Mucosa of gallbladder (tissue), 1 donor: ENCODE results near the gene IRF9. TPM values are rescaled to one million over a fixed set of nuclear protein-coding genes. Genes with fewer than 3 reads are reported as not detected.

ENCODE experiments used
- DNase-seq: peaks from one replicate; pipeline ENCODE4 v3.0.0-alpha.2; 2020; ENCODE audit warnings: low spot score
- total RNA-seq: library from RNA; stranded (reverse); gene quantifications from one replicate; pipeline ENCODE4 v1.2.1, GENCODE V29; 2021
- donor health status: DM: no; HTN: no; CAD: no.

Gene IRF9
- total RNA-seq, result 148 TPM

DNA sequence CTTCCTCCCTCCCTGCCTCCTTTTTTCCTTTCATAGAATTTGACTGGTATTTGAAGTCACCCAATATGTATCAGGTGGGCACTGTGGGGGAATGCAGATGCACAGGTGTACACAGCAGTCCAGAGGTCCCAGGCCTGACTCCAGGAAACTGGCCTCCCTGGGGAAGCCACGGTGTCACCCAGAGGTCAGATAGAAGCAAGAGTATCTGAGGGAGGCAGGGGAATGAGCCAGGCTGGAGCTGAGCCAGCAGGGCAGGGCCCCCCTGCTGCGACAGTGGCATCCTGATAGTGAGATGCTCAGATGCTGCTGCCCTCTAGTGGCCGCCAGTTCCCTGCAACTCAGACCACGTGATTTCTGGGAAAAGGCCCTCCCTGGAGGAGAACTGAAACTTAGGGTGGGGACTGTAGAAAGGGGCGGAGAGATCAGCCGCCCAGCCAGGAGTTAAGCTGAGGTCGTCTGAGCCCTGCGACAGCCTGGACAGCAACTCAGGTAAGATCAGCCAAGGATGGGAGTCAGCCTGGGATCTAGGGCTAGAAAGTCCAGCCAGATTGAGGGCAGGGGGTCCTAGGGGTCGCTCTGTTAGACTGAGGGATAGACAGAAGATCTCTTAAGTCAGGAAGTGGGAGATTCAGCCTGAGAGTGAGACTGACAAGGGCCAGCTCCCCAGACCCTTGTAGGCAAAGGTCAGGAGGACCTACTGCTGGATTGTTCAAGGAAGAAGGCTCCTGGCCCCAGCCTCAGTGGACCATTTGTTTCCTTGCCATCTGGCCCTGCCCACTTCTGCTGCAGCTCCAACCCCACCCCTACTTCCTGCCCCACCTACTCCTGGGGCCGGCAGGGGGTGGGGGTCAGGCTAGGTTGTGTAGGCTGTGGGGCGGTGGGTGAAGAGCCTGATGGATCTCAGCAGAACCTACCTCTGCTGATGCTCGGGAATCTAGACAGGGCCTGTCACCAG, at the start of gene IRF9:
Gene IRF9, plus strand, starts transcription at position 416 of the 955 bp plus-strand sequence. CDS start 880 bp downstream, outside the sequence.
- DNase-seq, result peak; percentile 98

DNA sequence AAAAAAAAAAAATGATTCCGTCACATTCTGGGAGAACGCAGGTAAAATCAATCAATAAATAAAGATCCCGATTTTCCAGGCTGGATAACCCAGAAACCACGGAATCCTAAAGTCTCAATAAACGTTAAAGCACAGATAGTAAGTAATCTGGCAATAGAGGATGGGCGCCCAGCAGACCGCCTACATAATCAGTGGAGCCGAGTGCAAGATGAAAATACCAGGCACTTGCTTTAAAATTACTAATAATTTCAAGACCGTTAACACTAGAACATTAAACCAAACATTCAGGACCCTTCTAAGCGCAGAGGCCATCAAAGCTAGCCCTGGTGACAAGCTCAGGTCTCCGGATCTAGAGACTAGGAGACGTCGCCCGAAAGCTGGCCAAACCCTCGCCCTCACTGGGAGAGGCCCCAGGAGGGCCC, 47.7 kb upstream of the IRF9 start:
- DNase-seq, result no peak

DNA sequence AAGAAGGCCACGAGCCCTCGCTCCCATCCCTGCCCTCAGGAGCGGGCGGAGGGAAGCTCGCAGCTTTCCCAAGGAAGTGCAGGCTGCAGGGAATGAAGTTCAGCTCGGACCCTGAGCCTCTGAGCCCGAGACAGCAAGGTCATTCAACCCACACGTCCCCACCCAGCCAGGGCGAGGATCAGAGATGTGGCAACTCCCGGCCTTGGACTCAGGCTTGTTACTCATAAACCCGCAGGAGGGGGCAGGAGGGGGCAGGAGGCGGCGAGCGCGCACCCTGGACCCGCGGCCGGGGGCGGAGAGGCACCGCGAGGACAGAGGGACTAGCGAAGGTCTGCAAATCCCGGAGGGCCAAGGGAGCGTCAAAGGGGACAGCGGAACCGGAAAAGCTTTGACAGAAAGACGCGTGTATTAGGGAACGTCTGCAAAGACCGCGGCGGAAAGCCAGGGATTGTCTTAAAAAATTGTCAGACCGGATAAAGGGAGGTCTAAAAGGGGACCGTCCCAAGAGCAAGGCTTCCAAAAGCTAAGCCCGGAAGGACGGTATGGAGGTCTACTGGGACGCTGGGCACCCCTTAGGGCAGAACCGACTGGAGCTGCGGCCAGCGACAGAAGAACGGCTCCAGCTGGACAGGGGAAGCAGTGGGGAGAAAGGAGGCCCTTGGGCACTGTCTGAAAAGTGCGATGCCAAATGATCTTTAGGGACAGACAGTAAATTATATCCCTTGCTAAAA, 47.1 kb upstream of the IRF9 start:
- peak; percentile 87 for DNase-seq

DNA sequence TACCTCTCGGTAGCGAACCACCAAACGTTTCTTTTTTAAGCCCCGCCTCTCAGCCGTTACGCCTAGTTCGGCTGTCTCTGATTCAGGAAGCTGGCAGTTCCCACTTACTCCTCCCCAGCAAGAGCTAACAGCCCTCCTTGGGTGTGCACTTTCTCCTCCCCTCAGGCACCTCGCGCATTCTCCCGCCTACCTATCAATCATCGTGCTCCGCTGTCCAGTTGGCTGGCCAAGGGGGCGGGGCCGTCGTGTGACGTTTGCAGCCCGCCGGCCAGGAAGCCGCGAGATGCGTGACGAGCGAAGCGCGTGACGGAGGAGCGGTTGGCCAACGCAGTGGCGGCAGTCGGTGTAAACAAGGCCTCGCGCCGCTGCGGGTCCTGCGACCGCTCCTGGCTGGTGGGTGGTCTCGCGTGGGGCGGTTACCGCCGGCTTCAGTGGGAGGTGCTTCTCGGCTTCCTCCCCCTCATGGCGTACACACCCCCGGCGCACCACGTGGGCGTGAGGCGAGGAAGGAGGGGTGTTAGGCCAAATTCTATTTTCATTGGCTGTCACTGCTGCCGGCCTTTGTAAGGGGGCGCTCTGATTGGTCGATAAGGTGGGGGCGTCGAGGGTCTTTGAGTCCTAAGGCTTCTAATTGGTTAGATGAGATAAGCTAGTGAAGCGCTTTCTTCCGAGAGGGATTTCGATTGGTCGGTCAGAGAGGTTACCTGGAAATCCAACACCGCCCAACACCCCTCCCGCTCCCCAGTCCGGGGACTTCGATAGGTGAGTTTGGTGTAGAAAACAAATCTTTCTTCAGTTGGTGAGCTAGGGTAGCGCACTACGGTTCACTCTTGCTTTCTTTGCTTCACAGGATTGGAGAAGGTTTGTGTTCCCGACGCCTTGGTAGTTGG, 46.3 kb upstream of the IRF9 start, which contains the start of the genes DCAF11 and NRL:
Gene DCAF11, plus strand, starts transcription at position 246 of the 890 bp plus-strand sequence. CDS start 818 bp downstream, outside the sequence.
Gene NRL, minus strand, starts transcription at position 418 of the 890 bp plus-strand sequence. CDS start 32,101 bp downstream, outside the sequence.
- peak; percentile 99 for DNase-seq

GRCh38 chr14:24115422-24116127, 45.5 kb upstream of the IRF9 start:
- no peak for DNase-seq

DNA sequence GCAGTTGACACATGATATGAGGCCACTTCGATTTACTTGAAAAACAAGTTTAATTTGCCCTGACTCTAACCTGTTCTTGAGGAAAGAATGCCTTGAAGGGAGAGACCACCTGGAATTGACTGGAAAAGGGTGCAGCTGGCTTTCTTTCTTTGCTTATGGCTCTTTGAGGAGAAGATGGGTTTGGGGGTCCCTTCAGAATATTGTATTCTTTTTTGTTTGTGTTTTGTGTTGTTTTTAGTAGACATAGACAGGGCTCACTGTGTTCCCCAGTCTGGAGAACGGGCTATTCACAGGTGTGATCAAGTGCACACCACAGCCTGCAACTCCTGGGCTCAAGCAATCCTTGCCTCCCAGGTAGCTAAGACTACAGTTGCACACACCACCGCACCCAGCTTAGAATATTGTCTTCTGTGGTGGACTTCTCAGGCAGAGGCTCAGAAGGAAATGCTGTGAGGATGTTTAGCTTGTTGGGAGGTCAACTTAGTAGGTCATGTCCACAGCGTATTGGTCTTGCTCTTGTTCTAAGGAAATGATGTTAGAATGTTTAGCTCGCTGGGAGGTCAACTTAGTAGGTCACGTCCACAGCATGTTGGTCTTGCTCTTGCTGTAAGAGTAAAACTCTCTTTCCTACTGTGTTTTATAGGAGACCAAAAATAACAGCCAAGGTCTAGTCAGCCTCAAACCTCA, 44.8 kb upstream of the IRF9 start:
- no peak for DNase-seq

- DNase-seq, result no peak
Measured at GRCh38 chr14:24117179-24117578, 43.9 kb upstream of the IRF9 start.

- DNase-seq, result no peak
Measured at GRCh38 chr14:24119691-24120090, 41.4 kb upstream of the IRF9 start.

DNA sequence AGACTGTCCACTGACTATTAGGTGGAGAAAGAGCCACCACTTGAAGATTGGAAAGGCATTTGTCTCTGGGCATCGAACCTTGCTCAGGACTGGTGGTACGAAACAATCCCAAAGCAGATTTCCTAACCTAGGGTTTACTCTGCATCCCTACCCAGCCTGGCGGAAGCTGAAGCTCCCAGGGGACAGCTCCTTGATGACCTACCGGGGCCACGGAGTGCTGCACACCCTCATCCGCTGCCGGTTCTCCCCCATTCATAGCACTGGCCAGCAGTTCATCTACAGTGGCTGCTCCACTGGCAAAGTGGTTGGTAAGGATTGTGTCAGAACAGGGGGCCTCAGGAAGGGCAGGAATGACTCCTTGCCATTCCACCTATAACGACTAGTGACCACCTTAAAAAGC, 39.9 kb upstream of the IRF9 start:
- DNase-seq, result no peak

DNA sequence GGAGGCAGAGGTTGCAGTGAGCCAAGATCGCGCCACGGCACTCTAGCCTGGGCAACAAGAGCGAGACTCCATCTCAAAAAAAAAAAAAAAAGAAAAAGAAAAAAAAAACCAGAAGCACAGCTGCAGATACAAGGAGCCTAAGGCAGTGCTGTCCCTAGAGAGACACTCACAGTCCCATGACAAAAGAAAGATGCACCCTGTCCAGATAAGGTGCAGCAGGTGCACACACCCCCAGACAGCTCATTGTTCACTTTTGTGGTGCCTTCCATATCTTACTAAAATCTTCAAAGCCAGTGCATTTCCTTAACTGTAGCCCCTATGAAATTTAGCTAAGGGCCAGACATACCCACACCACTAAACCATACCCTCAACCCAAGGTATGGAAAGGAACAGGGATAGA, 38.6 kb upstream of the IRF9 start:
- no peak for DNase-seq

- no peak for DNase-seq
Measured at GRCh38 chr14:24122898-24123297, 38.2 kb upstream of the IRF9 start.

DNA sequence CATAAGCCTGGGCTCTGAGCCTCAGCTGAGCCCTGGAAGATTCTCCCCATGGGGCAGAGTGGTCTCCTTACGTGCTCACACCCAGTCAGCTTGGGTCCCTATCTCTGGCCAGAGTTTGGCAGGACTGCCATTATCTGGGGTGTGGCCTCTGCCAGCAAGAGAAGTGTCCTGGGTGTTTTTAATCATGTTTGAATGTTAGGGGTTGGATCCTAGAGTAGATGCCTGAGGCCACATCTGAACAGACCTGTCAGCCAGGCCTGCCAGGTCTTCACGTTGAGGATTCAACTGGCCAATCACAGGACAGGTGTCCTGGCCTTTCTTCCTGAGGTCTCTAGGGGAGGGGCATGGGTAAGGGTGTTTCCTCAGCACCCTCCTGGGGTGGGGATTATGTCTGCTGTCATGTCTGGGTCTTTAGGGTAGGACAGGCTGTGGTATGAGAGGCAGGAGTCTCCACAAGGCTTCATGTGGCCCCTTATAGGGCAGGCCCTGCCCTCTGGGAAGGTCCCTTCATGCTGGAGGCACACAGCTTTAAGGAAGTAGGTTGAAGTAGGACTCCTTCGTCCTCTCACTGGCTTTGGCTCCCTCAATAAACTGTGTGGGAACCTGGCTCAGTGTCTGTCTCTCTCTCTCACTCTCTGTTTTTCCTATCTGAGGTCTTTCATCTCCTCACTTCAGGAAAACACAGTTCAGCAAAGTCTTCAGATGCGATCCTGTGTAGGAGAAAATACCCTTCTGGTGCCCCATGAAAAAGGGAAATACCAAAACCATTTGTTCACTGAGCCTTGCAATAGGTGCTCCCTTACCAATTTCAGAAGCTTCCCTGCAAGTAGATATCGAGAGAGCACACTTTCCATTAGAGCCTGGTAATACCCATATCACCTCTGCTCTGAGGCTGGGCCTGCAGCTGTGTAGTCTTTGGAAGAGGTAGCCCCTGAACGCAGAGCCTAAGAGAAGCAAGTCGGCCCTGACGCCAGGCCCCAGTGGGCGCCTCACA, 37.3 kb upstream of the IRF9 start:
- DNase-seq, result no peak

DNA sequence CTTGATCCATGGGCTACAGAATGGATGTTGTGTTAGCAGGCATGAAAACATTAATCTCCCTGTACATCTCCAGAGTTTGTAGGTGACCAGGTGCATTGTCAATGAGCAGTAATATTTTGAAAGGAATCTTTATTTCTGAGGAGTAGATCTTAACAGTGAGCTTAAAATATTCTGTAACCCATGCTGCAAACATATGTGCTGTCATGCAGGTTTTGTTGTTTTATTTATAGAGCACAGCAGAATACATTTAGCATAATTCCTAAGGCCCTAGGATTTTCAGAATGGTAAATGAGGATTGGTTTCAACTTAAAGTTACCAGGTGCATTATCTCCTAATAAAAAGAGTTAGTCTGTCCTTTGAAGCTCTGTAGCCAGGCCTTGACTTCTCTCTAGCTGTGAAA, 34.1 kb upstream of the IRF9 start:
- no peak for DNase-seq

DNA sequence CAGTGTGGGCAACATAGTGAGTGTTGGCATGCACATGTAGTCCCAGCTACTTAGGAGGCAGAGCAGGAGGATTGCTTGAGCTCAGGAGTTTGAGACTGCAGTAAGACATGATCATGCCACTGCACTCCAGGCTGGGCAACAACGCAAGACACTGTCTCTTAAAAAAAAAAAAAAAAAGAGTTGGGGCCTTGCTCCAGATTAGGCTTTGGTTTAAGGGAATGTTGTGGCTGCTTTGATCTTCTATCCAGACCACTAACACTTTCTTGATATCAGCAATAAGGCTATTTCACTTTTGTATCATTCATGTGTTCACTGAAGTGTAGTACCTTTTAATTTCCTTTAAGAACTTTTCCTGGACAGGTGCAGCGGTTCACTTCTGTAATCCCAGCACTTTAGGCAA, 33.4 kb upstream of the IRF9 start:
- no peak for DNase-seq

DNA sequence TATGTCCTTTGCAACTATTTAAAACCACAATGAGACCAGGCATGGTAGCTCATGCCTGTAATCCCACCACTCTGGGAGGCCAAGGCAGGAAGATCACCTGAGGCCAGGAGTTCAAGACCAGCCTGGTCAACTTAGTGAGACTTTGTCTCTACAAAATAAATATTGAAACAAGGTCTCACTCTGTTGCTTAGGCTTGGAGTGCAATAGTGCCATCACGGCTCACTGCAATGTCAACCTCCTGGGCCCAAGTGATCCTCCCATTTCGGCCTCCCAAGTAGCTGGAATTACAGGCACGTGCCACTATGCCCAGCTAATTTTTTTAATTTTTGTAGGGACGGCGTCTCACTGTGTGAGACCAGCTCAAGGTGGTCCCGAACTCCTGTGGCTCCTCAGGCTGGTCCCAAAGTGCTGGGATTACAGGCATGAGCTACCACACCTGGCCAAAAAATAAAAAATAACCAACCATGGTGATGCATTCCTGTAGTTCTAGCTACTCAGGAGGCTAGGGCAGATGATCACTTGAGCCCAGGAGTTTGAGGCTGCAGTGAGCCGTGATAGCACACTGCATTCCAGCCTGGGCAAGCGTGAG, 31.6 kb upstream of the IRF9 start:
- no peak for DNase-seq

GRCh38 chr14:24130380-24130716, 30.7 kb upstream of the IRF9 start, which contains the start of gene FITM1:
TSS of gene FITM1 (plus strand) at chr14:24130659. CDS start at chr14:24131564, 905 bp downstream.
- no peak for DNase-seq

DNA sequence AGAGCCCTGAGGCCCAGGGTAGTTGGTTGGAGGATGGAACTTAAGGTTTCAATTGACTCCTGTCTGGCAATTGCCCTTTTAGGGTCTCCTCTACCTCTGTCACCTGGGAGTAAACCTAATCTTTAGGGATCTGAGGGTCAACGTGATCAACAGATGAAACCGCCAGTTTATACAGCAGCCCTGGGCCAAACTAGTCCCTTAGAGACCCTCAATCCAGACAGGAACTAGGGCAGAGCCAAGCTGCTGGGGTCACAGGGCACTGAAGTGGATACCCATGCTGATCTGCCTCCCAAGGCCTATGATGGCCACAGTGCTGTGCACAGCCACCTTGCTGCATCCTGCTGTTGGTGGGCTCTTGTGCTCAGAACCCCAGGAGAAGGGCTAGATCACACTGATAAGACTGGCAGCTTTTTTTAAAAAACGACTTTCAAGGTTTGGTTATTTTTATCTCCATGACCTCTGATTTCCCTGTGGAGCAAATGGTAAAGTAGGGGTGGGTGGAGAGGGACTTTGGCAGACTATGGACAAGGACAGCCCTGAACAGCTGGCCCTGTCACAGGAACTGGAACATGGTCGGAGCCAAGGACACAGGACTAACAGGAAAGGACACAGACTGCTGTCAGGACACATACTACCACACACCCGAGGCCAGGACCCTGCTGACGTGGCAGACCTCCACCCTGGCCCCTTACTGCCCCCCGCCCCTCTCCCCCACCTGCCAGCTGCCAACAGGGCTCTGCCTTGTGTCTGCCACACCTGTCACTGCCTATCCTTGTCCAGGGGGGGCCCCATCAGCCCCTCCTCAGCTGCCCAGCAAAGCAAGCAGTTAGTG, 30.1 kb upstream of the IRF9 start:
- DNase-seq, result no peak

DNA sequence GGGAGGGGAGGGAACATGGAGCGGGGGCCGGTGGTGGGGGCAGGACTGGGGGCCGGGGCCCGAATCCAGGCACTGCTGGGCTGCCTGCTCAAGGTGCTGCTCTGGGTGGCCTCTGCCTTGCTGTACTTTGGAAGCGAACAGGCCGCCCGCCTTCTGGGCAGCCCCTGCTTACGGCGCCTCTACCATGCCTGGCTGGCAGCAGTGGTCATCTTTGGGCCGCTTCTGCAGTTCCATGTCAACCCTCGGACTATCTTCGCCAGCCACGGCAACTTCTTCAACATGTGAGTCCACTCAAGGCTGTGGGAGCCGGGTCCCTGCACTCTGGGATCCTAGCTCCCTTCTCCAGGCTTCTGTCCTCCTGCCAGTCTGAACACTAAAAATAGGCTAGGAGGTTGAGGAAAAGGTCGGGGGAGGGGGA, 29.5 kb upstream of the IRF9 start:
- DNase-seq, result no peak
